GM19193 (cell line): ENCODE measurements around the gene IL31.

Experiments used
- POLR2A ChIP-seq: IDR thresholded peaks from 4 replicates; pipeline ENCODE4 v1.6.1; 2011; ENCODE audit not compliant: insufficient read depth, insufficient read length; ENCODE audit errors: extremely low read depth

IL31 gene

GRCh38 chr12:122199484-122200355 lies 25.7 kb upstream of the IL31 start:
- no peak for TF ChIP-seq POLR2A

- no peak for TF ChIP-seq POLR2A
Observed at GRCh38 chr12:122197612-122197966, 23.6 kb upstream of the IL31 start.

GRCh38 chr12:122195405-122195804 lies 21.4 kb upstream of the IL31 start:
- no peak for TF ChIP-seq POLR2A

GRCh38 chr12:122194804-122195203 lies 20.8 kb upstream of the IL31 start:
- TF ChIP-seq POLR2A, result no peak

- TF ChIP-seq POLR2A, result no peak
Observed at GRCh38 chr12:122192441-122192840, 18.4 kb upstream of the IL31 start.

- no peak for TF ChIP-seq POLR2A
Observed at GRCh38 chr12:122190842-122191668, 17.0 kb upstream of the IL31 start.

- TF ChIP-seq POLR2A, result no peak
Observed at GRCh38 chr12:122189626-122190475, 15.8 kb upstream of the IL31 start.

- TF ChIP-seq POLR2A, result no peak
Observed at GRCh38 chr12:122187466-122187865, 13.4 kb upstream of the IL31 start.

- TF ChIP-seq POLR2A, result no peak
Observed at GRCh38 chr12:122185494-122186082, 11.6 kb upstream of the IL31 start.

GRCh38 chr12:122185079-122185478 lies 11.1 kb upstream of the IL31 start:
- no peak for TF ChIP-seq POLR2A

GRCh38 chr12:122184517-122184916 lies 10.5 kb upstream of the IL31 start:
- no peak for TF ChIP-seq POLR2A

- no peak for TF ChIP-seq POLR2A
Observed at GRCh38 chr12:122183588-122183940, 9.5 kb upstream of the IL31 start.

- no peak for TF ChIP-seq POLR2A
Observed at GRCh38 chr12:122182887-122183587, 9.0 kb upstream of the IL31 start, which contains the start of gene LRRC43. TSS of gene LRRC43 (plus strand) at chr12:122183123. CDS start at chr12:122183145, 22 bp downstream.
